ENCODE data around the gene BCAS3.

GRCh38 chr17:61005358-61005757 lies 327.7 kb downstream of the BCAS3 start:
- no peak for TF ChIP-seq CTCF (IDR thresholded peaks at IDR 0.05)
- TF ChIP-seq POLR2A (IDR thresholded peaks at IDR 0.05), result no peak

Measured in heart left ventricle (tissue), 13 donors.